HEK293T (cell line): Measurements from ENCODE around the gene TMEM165.

Source experiments
- CTBP1 ChIP-seq: fragments of 450-650 bp; IDR thresholded peaks from 2 replicates; pipeline ENCODE4 v1.6.1; 2016; ENCODE audit warnings: borderline replicate concordance
- ELF4 ChIP-seq: fragments of 450-650 bp; IDR thresholded peaks from 2 replicates; pipeline ENCODE4 v1.6.1; 2017; ENCODE audit warnings: antibody characterized with exemption
- FOXK2 ChIP-seq: fragments of 450-650 bp; IDR thresholded peaks from 2 replicates; pipeline ENCODE4 v1.6.1; 2016; ENCODE audit warnings: mild to moderate bottlenecking
- L3MBTL2 ChIP-seq: fragments of 450-650 bp; conservative IDR thresholded peaks from 2 replicates; pipeline ENCODE4 v1.6.1; 2016; ENCODE audit warnings: mild to moderate bottlenecking
- NFRKB ChIP-seq: fragments of 450-650 bp; IDR thresholded peaks from 2 replicates; pipeline ENCODE4 v1.6.1; 2016; ENCODE audit warnings: mild to moderate bottlenecking, moderate library complexity
- PKNOX1 ChIP-seq: fragments of 450-650 bp; IDR thresholded peaks from 2 replicates; pipeline ENCODE4 v1.6.1; 2016
- TARDBP ChIP-seq: fragments of 450-650 bp; IDR thresholded peaks from 2 replicates; pipeline ENCODE4 v1.6.1; 2016
- ZNF384 ChIP-seq: fragments of 450-650 bp; IDR thresholded peaks from 2 replicates; pipeline ENCODE4 v1.6.1; 2016

- TF ChIP-seq ZNF384 (no peak), L3MBTL2 (no peak), FOXK2 (no peak), TARDBP (no peak), PKNOX1 (no peak), NFRKB (no peak), CTBP1 (no peak), ELF4 (no peak)
These were observed 43.9 kb upstream of the TMEM165 start for GRCh38 chr4:55351824-55352223.
